B cell (primary cell): Measurements from ENCODE around the gene RAD51B.

Experiments used
- CTCF ChIP-seq: fragments of 200-600 bp; IDR thresholded peaks from one replicate; pipeline ENCODE4 v1.8.0; 2022; ENCODE audit warnings: antibody characterized with exemption, mild to moderate bottlenecking
- EZH2 ChIP-seq: IDR thresholded peaks from 2 replicates; pipeline ENCODE4 v1.6.1; 2012; ENCODE audit warnings: borderline replicate concordance, low read depth, mild to moderate bottlenecking, moderate library complexity, low read length; ENCODE audit not compliant: insufficient read depth, poor library complexity, severe bottlenecking

GRCh38 chr14:68470361-68470760, 650.8 kb downstream of the RAD51B start:
- TF ChIP-seq EZH2 (no peak), CTCF (no peak)
